Neural cell (in vitro differentiated cells): ENCODE results near the gene RAB39B. TPM values are rescaled to one million over a fixed set of nuclear protein-coding genes. Genes with fewer than 3 reads are reported as not detected.

Experiments
- H2AFZ ChIP-seq: fragments of 200-600, 300-800 bp; sonication (generic), shearing (Covaris generic); 2 replicates; pipeline ENCODE4 v1.6.0; 2014; ENCODE audit warnings: low read depth, mild to moderate bottlenecking, antibody characterized with exemption, low read length, moderate library complexity
- H3F3A ChIP-seq: fragments of 200-600 bp; shearing (Covaris generic); 2 replicates; pipeline ENCODE4 v1.6.1; 2016; ENCODE audit warnings: mild to moderate bottlenecking, moderate library complexity, mixed read lengths, antibody characterized with exemption, low read length; ENCODE audit not compliant: insufficient read depth, poor library complexity, severe bottlenecking
- H3K27ac ChIP-seq: fragments of 200-600, 300-800 bp; sonication (generic), shearing (Covaris generic); 2 replicates; pipeline ENCODE4 v1.5.1; 2014; ENCODE audit warnings: mild to moderate bottlenecking, low read length, moderate library complexity
- H3K27me3 ChIP-seq: fragments of 300-800, 200-600 bp; sonication (generic), shearing (Covaris generic); 2 replicates; pipeline ENCODE4 v1.6.0; 2014; ENCODE audit warnings: mild to moderate bottlenecking, low read depth, low read length, moderate library complexity; ENCODE audit not compliant: insufficient read depth
- H3K36me3 ChIP-seq: fragments of 300-800, 200-600 bp; sonication (generic), shearing (Covaris generic); 2 replicates; pipeline ENCODE4 v1.5.1; 2014; ENCODE audit warnings: mild to moderate bottlenecking, antibody characterized with exemption, low read length, moderate library complexity; ENCODE audit not compliant: insufficient read depth
- H3K4me2 ChIP-seq: fragments of 300-800, 200-600 bp; sonication (generic), shearing (Covaris generic); 2 replicates; pipeline ENCODE4 v1.6.0; 2014; ENCODE audit warnings: mild to moderate bottlenecking, low read length
- H3K4me3 ChIP-seq: fragments of 300-800, 200-600 bp; sonication (generic), shearing (Covaris generic); 2 replicates; pipeline ENCODE4 v1.5.1; 2014; ENCODE audit warnings: mild to moderate bottlenecking, low read length, moderate library complexity
- H3K79me2 ChIP-seq: fragments of 200-600 bp; shearing (Covaris generic); replicated peaks from 2 replicates; pipeline ENCODE4 v1.6.0; 2014; ENCODE audit warnings: mild to moderate bottlenecking, low read length, moderate library complexity; ENCODE audit not compliant: insufficient read depth
- H3K9ac ChIP-seq: fragments of 300-800, 200-600 bp; sonication (generic), shearing (Covaris generic); 2 replicates; pipeline ENCODE4 v1.6.1; 2016; ENCODE audit warnings: mild to moderate bottlenecking, low read length, mixed read lengths
- H3K9me2 ChIP-seq: fragments of 200-600 bp; shearing (Covaris generic); 2 replicates; pipeline ENCODE4 v1.6.1; 2016; ENCODE audit warnings: mild to moderate bottlenecking, low read length, mixed read lengths; ENCODE audit not compliant: insufficient read depth
- H3K9me3 ChIP-seq: fragments of 200-600, 300-800 bp; sonication (generic), shearing (Covaris generic); 2 replicates; pipeline ENCODE4 v1.6.1; 2016; ENCODE audit warnings: mild to moderate bottlenecking, mixed run types, low read length, moderate library complexity, mixed read lengths
- H4K20me1 ChIP-seq: fragments of 200-600 bp; shearing (Covaris generic); 2 replicates; pipeline ENCODE4 v1.6.1; 2016; ENCODE audit warnings: mild to moderate bottlenecking, mixed run types; ENCODE audit not compliant: insufficient read depth
- CTCF ChIP-seq: fragments of 450-650 bp; IDR thresholded peaks from 2 replicates; pipeline ENCODE4 v1.5.1; 2014; ENCODE audit warnings: antibody characterized with exemption, mild to moderate bottlenecking, moderate library complexity; ENCODE audit not compliant: poor library complexity, severe bottlenecking
- EP300 ChIP-seq: fragments of 450-650 bp; conservative IDR thresholded peaks from 2 replicates; pipeline ENCODE4 v1.6.1; 2014; ENCODE audit warnings: antibody characterized with exemption, mild to moderate bottlenecking, moderate library complexity; ENCODE audit not compliant: poor library complexity, severe bottlenecking
- EZH2 ChIP-seq: fragments of 200-600, 300-800 bp; shearing (Covaris generic), sonication (generic); IDR thresholded peaks from 2 replicates; pipeline ENCODE4 v1.6.1; 2014; ENCODE audit warnings: antibody characterized with exemption, low read length, borderline replicate concordance, mild to moderate bottlenecking; ENCODE audit not compliant: insufficient read depth, poor library complexity, severe bottlenecking
- MXI1 ChIP-seq: fragments of 450-650 bp; conservative IDR thresholded peaks from 2 replicates; pipeline ENCODE4 v1.6.1; 2014; ENCODE audit warnings: antibody characterized with exemption, mild to moderate bottlenecking; ENCODE audit not compliant: poor library complexity, severe bottlenecking
- POLR2AphosphoS5 ChIP-seq: IDR thresholded peaks from 2 replicates; pipeline ENCODE4 v1.6.1; 2012
- RAD21 ChIP-seq: fragments of 450-650 bp; conservative IDR thresholded peaks from 2 replicates; pipeline ENCODE4 v1.6.1; 2014; ENCODE audit warnings: antibody characterized with exemption, mild to moderate bottlenecking, moderate library complexity
- REST ChIP-seq: IDR thresholded peaks from 2 replicates; pipeline ENCODE4 v1.6.1; 2012; ENCODE audit warnings: borderline replicate concordance
- SMC3 ChIP-seq: fragments of 450-650 bp; conservative IDR thresholded peaks from 2 replicates; pipeline ENCODE4 v1.6.1; 2014; ENCODE audit warnings: antibody characterized with exemption, mild to moderate bottlenecking, moderate library complexity; ENCODE audit not compliant: poor library complexity
- TAF1 ChIP-seq: IDR thresholded peaks from 2 replicates; pipeline ENCODE4 v1.6.1; 2012; ENCODE audit warnings: low read depth
- polyA plus RNA-seq: library from polyadenylated mRNA; depleted of rRNA; stranded (reverse); fragments of >200 nt; gene quantifications from 2 replicates; pipeline ENCODE4 v1.2.3, GENCODE V29; 2014

RAB39B gene
- polyA plus RNA-seq, 1 donor from 2014 or later, result 27.4 TPM

DNA sequence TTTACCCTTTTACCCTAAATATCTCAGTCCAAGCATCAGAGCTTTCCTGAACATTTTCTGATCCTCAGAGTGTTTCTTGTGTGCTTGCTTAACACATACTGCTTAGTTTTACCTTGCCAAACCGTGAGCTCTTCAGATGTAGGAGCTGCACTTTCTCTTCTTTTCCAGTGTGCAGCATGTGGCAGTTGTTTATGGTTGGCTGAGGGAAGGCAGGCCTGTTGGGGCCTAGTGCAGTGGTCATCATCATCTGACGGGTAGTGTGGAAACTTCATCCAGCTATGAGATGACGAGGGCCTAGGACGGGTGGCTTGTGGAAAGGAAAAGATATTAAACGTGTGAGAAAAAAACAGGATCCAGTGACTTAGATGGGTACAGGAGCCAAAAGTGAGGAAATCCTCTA, 26.6 kb downstream of the RAB39B start:
- H3K9me2 ChIP-seq, result no peaks in the 10 kb centered on the region
- no peak overlapping the region for H3K4me2 ChIP-seq
- no peaks in the 10 kb centered on the region for H4K20me1 ChIP-seq
- H3K27me3 ChIP-seq, result no peaks in the 10 kb centered on the region
- no peak overlapping the region for H3K27ac ChIP-seq
- no peak overlapping the region for H3K9ac ChIP-seq
- H3F3A ChIP-seq, result no peaks in the 10 kb centered on the region
- no peaks in the 10 kb centered on the region for H3K79me2 ChIP-seq
- H3K9me3 ChIP-seq, result no peaks in the 10 kb centered on the region
- no peak overlapping the region for H2AFZ ChIP-seq
- TF ChIP-seq TAF1, result no peak
- no peak for TF ChIP-seq MXI1
- no peak for TF ChIP-seq REST
- no peak for TF ChIP-seq SMC3
- TF ChIP-seq EZH2, result no peak
- no peak for TF ChIP-seq RAD21
- no peak overlapping the region for H3K4me3 ChIP-seq
- no peaks in the 10 kb centered on the region for H3K36me3 ChIP-seq

DNA sequence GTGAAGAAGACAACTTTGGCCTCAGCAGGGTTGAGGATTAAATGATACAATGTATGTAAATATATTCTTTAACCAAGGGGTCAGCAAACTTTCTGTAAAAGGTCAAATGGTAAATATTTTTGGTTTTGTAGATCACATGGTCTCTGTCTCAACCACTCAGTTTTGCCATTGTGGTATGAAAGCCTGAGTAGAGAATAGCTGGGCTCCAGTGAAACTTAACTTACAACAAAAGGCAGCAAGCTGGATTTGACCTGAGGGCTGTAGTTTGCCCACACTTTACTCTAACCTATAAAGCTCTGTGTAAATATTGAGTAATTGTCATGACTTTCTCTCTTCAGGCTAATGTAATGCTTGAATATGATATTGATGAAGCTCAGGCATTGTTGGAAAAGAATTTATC, 28.4 kb downstream of the RAB39B start:
- Histone ChIP-seq H3F3A (no peaks in the 10 kb centered on the region), H3K27ac (no peak overlapping the region), H3K4me2 (no peak overlapping the region), H2AFZ (no peak overlapping the region), H4K20me1 (no peaks in the 10 kb centered on the region), H3K9ac (no peak overlapping the region), H3K27me3 (no peaks in the 10 kb centered on the region), H3K79me2 (no peaks in the 10 kb centered on the region), H3K36me3 (no peaks in the 10 kb centered on the region), H3K9me3 (no peaks in the 10 kb centered on the region), H3K9me2 (no peaks in the 10 kb centered on the region), H3K4me3 (no peak overlapping the region)
- TF ChIP-seq SMC3 (no peak), EZH2 (no peak), CTCF (no peak), EP300 (no peak), POLR2AphosphoS5 (no peak), MXI1 (no peak), REST (no peak), TAF1 (no peak), RAD21 (no peak)
